Mammary epithelial cell (primary cell): Measurements from ENCODE around the gene SP100.

Source experiments
- EZH2 ChIP-seq: IDR thresholded peaks from 2 replicates; pipeline ENCODE4 v1.6.1; 2012; ENCODE audit warnings: low read length, inconsistent platforms, borderline replicate concordance
- TF ChIP-seq, protein P1 (sequence below), 2 donors: IDR thresholded peaks in 1 of 2; conservative IDR thresholded peaks in 1 of 2; 2 replicates each; pipeline ENCODE4 v1.5.1; 2011 to 2012; ENCODE audit warnings: inconsistent platforms in 2 of 2, low read length in 2 of 2, mild to moderate bottlenecking in 2 of 2, control low read depth in 1 of 2, low read depth in 1 of 2; ENCODE audit not compliant: insufficient read depth in 1 of 2; ENCODE audit errors: extremely low read depth in 1 of 2

DNA sequence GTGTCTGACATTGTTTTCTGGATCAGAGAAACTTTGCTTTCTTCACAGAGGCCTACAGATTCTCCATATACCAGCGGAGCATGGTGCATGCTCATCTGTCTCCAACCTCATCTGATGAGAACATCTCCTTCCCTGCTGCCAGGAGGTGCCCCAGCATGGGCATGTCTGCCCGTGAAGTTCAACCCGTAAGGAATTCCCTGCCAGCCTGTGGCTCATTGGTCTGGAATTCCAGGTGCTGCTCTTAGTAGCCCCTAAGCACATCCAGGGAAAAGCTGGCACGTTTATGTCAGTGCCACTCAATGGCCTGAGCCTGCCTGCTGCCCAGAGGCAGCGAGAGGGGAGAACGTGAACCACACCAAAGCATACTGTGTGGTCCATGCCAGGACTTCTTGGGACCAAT is 1.7 kb upstream of the SP100 start:
- TF ChIP-seq, protein P1, sequence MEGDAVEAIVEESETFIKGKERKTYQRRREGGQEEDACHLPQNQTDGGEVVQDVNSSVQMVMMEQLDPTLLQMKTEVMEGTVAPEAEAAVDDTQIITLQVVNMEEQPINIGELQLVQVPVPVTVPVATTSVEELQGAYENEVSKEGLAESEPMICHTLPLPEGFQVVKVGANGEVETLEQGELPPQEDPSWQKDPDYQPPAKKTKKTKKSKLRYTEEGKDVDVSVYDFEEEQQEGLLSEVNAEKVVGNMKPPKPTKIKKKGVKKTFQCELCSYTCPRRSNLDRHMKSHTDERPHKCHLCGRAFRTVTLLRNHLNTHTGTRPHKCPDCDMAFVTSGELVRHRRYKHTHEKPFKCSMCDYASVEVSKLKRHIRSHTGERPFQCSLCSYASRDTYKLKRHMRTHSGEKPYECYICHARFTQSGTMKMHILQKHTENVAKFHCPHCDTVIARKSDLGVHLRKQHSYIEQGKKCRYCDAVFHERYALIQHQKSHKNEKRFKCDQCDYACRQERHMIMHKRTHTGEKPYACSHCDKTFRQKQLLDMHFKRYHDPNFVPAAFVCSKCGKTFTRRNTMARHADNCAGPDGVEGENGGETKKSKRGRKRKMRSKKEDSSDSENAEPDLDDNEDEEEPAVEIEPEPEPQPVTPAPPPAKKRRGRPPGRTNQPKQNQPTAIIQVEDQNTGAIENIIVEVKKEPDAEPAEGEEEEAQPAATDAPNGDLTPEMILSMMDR (conservative IDR thresholded peaks at IDR 0.05 in 1 of 2, IDR thresholded peaks at IDR 0.05 in 1 of 2; ENCODE audit: extremely low read depth in 1 of 2, insufficient read depth in 1 of 2, low read depth in 1 of 2, low read length in 2 of 2), result no peak
- no peak for TF ChIP-seq EZH2
